CD8-positive, alpha-beta memory T cell (primary cell): Measurements from ENCODE around the gene RNASET2. TPM values are rescaled to one million over a fixed set of nuclear protein-coding genes. Genes with fewer than 3 reads are reported as not detected.

ENCODE experiments used
- CTCF ChIA-PET: fragments of 350-600 bp; sonication (Branson Sonifier 250); formaldehyde crosslinking; loops from one replicate; lab custom pipeline; 2021; ENCODE audit warnings: antibody characterized with exemption; lab: Charles Lee
- POLR2A ChIA-PET: fragments of 350-600 bp; sonication (Branson Sonifier 250); formaldehyde crosslinking; loops from one replicate; lab custom pipeline; 2021; ENCODE audit warnings: antibody characterized with exemption; lab: Charles Lee
- DNase-seq, 5 donors: peaks; one replicate each; pipeline versions ENCODE4 v3.0.0 to v3.0.0-alpha.2; 2020 to 2022; ENCODE audit warnings: mixed read lengths in 1 of 5
- H3K27ac ChIP-seq: one replicate; pipeline ENCODE4 v1.7.0; 2013; ENCODE audit warnings: low read depth, mild to moderate bottlenecking, low read length, moderate library complexity
- H3K27me3 ChIP-seq: 2 replicates; pipeline ENCODE4 v1.7.0; 2013; ENCODE audit warnings: low read length, mild to moderate bottlenecking; ENCODE audit not compliant: insufficient read depth, poor library complexity, severe bottlenecking
- H3K36me3 ChIP-seq: 2 replicates; pipeline ENCODE4 v1.7.0; 2013; ENCODE audit warnings: mild to moderate bottlenecking, low read length, moderate library complexity; ENCODE audit not compliant: insufficient read depth
- H3K4me1 ChIP-seq: 2 replicates; pipeline ENCODE4 v1.7.0; 2013; ENCODE audit warnings: mild to moderate bottlenecking, low read length, moderate library complexity; ENCODE audit not compliant: insufficient read depth
- H3K4me3 ChIP-seq: 2 replicates; pipeline ENCODE4 v1.7.0; 2013; ENCODE audit warnings: mild to moderate bottlenecking, low read length
- H3K9me3 ChIP-seq: 2 replicates; pipeline ENCODE4 v1.7.0; 2013; ENCODE audit warnings: mild to moderate bottlenecking, low read length
- H3K27ac Mint-ChIP-seq, 8 donors: one replicate each; pipeline ENCODE4 v1.8.0; 2020 to 2021; ENCODE audit warnings: mixed read lengths in 8 of 8, mild to moderate bottlenecking in 6 of 8, inconsistent platforms in 3 of 8, moderate library complexity in 3 of 8
- H3K27me3 Mint-ChIP-seq, 2 donors: one replicate each; pipeline ENCODE4 v1.8.0; 2020 to 2021; ENCODE audit warnings: mixed read lengths in 2 of 2, mild to moderate bottlenecking in 1 of 2, moderate library complexity in 1 of 2
- H3K36me3 Mint-ChIP-seq, 3 donors: one replicate each; pipeline ENCODE4 v1.8.0; 2020 to 2021; ENCODE audit warnings: mixed read lengths in 3 of 3, inconsistent platforms in 1 of 3, mild to moderate bottlenecking in 1 of 3
- H3K4me1 Mint-ChIP-seq, 3 donors: one replicate each; pipeline ENCODE4 v1.8.0; 2020 to 2021; ENCODE audit warnings: mixed read lengths in 3 of 3, inconsistent platforms in 1 of 3, mild to moderate bottlenecking in 1 of 3
- H3K4me3 Mint-ChIP-seq, 7 donors: one replicate each; pipeline ENCODE4 v1.8.0; 2020 to 2021; ENCODE audit warnings: mixed read lengths in 7 of 7, mild to moderate bottlenecking in 6 of 7, moderate library complexity in 4 of 7, inconsistent platforms in 2 of 7
- H3K9me3 Mint-ChIP-seq, 5 donors: one replicate each; pipeline ENCODE4 v1.8.0; 2020 to 2022; ENCODE audit warnings: mixed read lengths in 5 of 5, mild to moderate bottlenecking in 3 of 5, moderate library complexity in 2 of 5, inconsistent platforms in 1 of 5
- polyA plus RNA-seq: library from polyadenylated mRNA; unstranded; fragments of 300-500 nt; fragmentation: Illumina TruSeq; gene quantifications from one replicate; pipeline ENCODE4 v1.2.3, GENCODE V29; 2021
- total RNA-seq, 2 experiments: library from RNA; stranded (reverse); gene quantifications; one replicate each; pipeline ENCODE4 v1.2.3, GENCODE V29; 2021

RNASET2 gene
- total and polyA plus RNA-seq, 3 experiments from 2014 or later, result 22.3 to 232 (median 27.6) TPM

GRCh38 chr6:166931426-166931970, 24.9 kb downstream of the RNASET2 start:
- Histone ChIP-seq H3K4me1 (peaks cover 9% of the 10 kb centered on the region), H3K36me3 (peaks cover 42% of the 10 kb centered on the region), H3K9me3 (no peaks in the 10 kb centered on the region), H3K27ac (no peak overlapping the region), H3K4me3 (no peak overlapping the region), H3K27me3 (no peaks in the 10 kb centered on the region)
- no peak for DNase-seq
- Mint-ChIP-seq H3K9me3 (no peaks in the 10 kb centered on the region), H3K4me1 (peaks cover 13 to 29% (median 26%) of the 10 kb centered on the region in 3 donors), H3K27me3 (no peaks in the 10 kb centered on the region), H3K36me3 (peaks cover 6 to 89% (median 21%) of the 10 kb centered on the region in 3 donors), H3K27ac (peak overlapping the region in 7 of 8 donors; percentile 21 to 82 (median 74)), H3K4me3 (peak overlapping the region in 1 of 7 donors; percentile 16)
- ChIA-PET CTCF (interaction anchor here (1.2 to 1.5 kb wide), 3 partner anchors 20 to 157 kb away, joined by 3 to 5 read pairs (median 4); no protein-coding TSS in a partner anchor), POLR2A (no interaction called here)

- H3K4me1 Mint-ChIP-seq, result peaks cover 13 to 26% (median 24%) of the 10 kb centered on the region in 3 donors
- peaks cover 42% of the 10 kb centered on the region for H3K36me3 ChIP-seq
- no peaks in the 10 kb centered on the region for H3K4me1 ChIP-seq
- H3K9me3 Mint-ChIP-seq, result no peaks in the 10 kb centered on the region
- ChIA-PET POLR2A (no interaction called here), CTCF (no interaction called here)
- no peaks in the 10 kb centered on the region for H3K27me3 Mint-ChIP-seq
- no peak for DNase-seq
- no peaks in the 10 kb centered on the region for H3K27me3 ChIP-seq
- H3K27ac Mint-ChIP-seq, result peak overlapping the region in 4 of 8 donors; percentile 21 to 77 (median 69)
- H3K9me3 ChIP-seq, result no peaks in the 10 kb centered on the region
- H3K36me3 Mint-ChIP-seq, result peaks cover 6 to 88% (median 21%) of the 10 kb centered on the region in 3 donors
- H3K4me3 Mint-ChIP-seq, result no peak overlapping the region
- H3K27ac ChIP-seq, result no peak overlapping the region
- no peak overlapping the region for H3K4me3 ChIP-seq
These were observed 25.9 kb downstream of the RNASET2 start for GRCh38 chr6:166930354-166930891.

- no peaks in the 10 kb centered on the region for H3K9me3 ChIP-seq
- no peaks in the 10 kb centered on the region for H3K27me3 ChIP-seq
- ChIA-PET CTCF (interaction anchor here (1.2 kb wide), 1 partner anchor 60 kb away, joined by 3 read pairs; no protein-coding TSS in a partner anchor), POLR2A (no interaction called here)
- H3K36me3 ChIP-seq, result peaks cover 40% of the 10 kb centered on the region
- Mint-ChIP-seq H3K36me3 (peaks cover 6 to 82% (median 21%) of the 10 kb centered on the region in 3 donors), H3K4me1 (peaks cover 13 to 26% (median 21%) of the 10 kb centered on the region in 3 donors), H3K27me3 (no peaks in the 10 kb centered on the region), H3K9me3 (no peaks in the 10 kb centered on the region), H3K27ac (peak overlapping the region in 2 of 8 donors; percentile 12 to 70), H3K4me3 (no peak overlapping the region)
- no peak overlapping the region for H3K4me3 ChIP-seq
- no peak for DNase-seq
- H3K4me1 ChIP-seq, result no peaks in the 10 kb centered on the region
- peak overlapping the region; percentile 2 for H3K27ac ChIP-seq
These were observed 26.7 kb downstream of the RNASET2 start for GRCh38 chr6:166929542-166930189.

GRCh38 chr6:166928644-166929541, 27.5 kb downstream of the RNASET2 start:
- Histone ChIP-seq H3K9me3 (no peaks in the 10 kb centered on the region), H3K27me3 (no peaks in the 10 kb centered on the region), H3K4me1 (no peaks in the 10 kb centered on the region), H3K4me3 (no peak overlapping the region), H3K36me3 (peaks cover 32% of the 10 kb centered on the region), H3K27ac (peak overlapping the region; percentile 2)
- Mint-ChIP-seq H3K9me3 (no peaks in the 10 kb centered on the region), H3K27ac (peak overlapping the region in 2 of 8 donors; percentile 55 to 66), H3K36me3 (peaks cover 6 to 76% (median 23%) of the 10 kb centered on the region in 3 donors), H3K4me3 (no peak overlapping the region), H3K4me1 (peaks cover 13 to 26% (median 21%) of the 10 kb centered on the region in 3 donors), H3K27me3 (no peaks in the 10 kb centered on the region)
- DNase-seq, result no peak
- POLR2A ChIA-PET, result no interaction called here
- CTCF ChIA-PET, result interaction anchor here (1.2 kb wide), 1 partner anchor 61 kb away, joined by 3 read pairs; no protein-coding TSS in a partner anchor

- Mint-ChIP-seq H3K27me3 (no peaks in the 10 kb centered on the region), H3K9me3 (no peaks in the 10 kb centered on the region), H3K4me3 (no peak overlapping the region), H3K4me1 (peaks cover 13 to 26% (median 21%) of the 10 kb centered on the region in 3 donors), H3K27ac (peak overlapping the region in 2 of 8 donors; percentile 48 to 66), H3K36me3 (peaks cover 6 to 68% (median 23%) of the 10 kb centered on the region in 3 donors)
- Histone ChIP-seq H3K4me3 (no peak overlapping the region), H3K27ac (no peak overlapping the region), H3K36me3 (peaks cover 24% of the 10 kb centered on the region), H3K27me3 (no peaks in the 10 kb centered on the region), H3K9me3 (no peaks in the 10 kb centered on the region), H3K4me1 (no peaks in the 10 kb centered on the region)
- POLR2A ChIA-PET, result no interaction called here
- DNase-seq, result no peak
- CTCF ChIA-PET, result no interaction called here
These were observed 28.3 kb downstream of the RNASET2 start for GRCh38 chr6:166927935-166928643.

- Mint-ChIP-seq H3K4me3 (no peak overlapping the region), H3K27me3 (no peaks in the 10 kb centered on the region), H3K9me3 (no peaks in the 10 kb centered on the region), H3K36me3 (peaks cover 6 to 61% (median 27%) of the 10 kb centered on the region in 3 donors), H3K4me1 (peaks cover 11 to 21% (median 19%) of the 10 kb centered on the region in 3 donors), H3K27ac (peak overlapping the region in 3 of 8 donors; percentile 7 to 48 (median 21))
- H3K9me3 ChIP-seq, result no peaks in the 10 kb centered on the region
- CTCF ChIA-PET, result no interaction called here
- no peak overlapping the region for H3K4me3 ChIP-seq
- peaks cover 17% of the 10 kb centered on the region for H3K36me3 ChIP-seq
- no peak for DNase-seq
- POLR2A ChIA-PET, result no interaction called here
- no peaks in the 10 kb centered on the region for H3K4me1 ChIP-seq
- H3K27me3 ChIP-seq, result no peaks in the 10 kb centered on the region
- H3K27ac ChIP-seq, result no peak overlapping the region
These were observed 29.0 kb downstream of the RNASET2 start for GRCh38 chr6:166927240-166927934.

- Histone ChIP-seq H3K4me3 (no peak overlapping the region), H3K27ac (no peak overlapping the region), H3K4me1 (no peaks in the 10 kb centered on the region), H3K36me3 (peaks cover 12% of the 10 kb centered on the region), H3K9me3 (no peaks in the 10 kb centered on the region), H3K27me3 (no peaks in the 10 kb centered on the region)
- Mint-ChIP-seq H3K9me3 (no peaks in the 10 kb centered on the region), H3K27ac (peak overlapping the region in 3 of 8 donors; percentile 7 to 70 (median 59)), H3K27me3 (no peaks in the 10 kb centered on the region), H3K4me1 (peaks cover 7 to 17% (median 14%) of the 10 kb centered on the region in 3 donors), H3K4me3 (no peak overlapping the region), H3K36me3 (peaks cover 3 to 55% (median 22%) of the 10 kb centered on the region in 3 donors)
- ChIA-PET CTCF (no interaction called here), POLR2A (no interaction called here)
- DNase-seq, result no peak
These were observed 29.6 kb downstream of the RNASET2 start for GRCh38 chr6:166926748-166927147.
